Activated B cell treated with CpG ODN at 0.5 μM for 24 hours (primary cell): ENCODE results near the gene RERE. TPM values are rescaled to one million over a fixed set of nuclear protein-coding genes. Genes with fewer than 3 reads are reported as not detected.

Experiments used
- ATAC-seq: fragments of 200-7000 bp; cut with Tn5 transposase; one replicate; pipeline ENCODE4 v1.10.0; 2021; ENCODE audit warnings: low read depth, mild to moderate bottlenecking, moderate library complexity
- CTCF ChIA-PET: fragments of 350-600 bp; sonication (Branson Sonifier 250); formaldehyde crosslinking; loops from one replicate; lab custom pipeline; 2021; ENCODE audit warnings: antibody characterized with exemption; lab: Charles Lee
- POLR2A ChIA-PET: fragments of 350-600 bp; sonication (Branson Sonifier 250); formaldehyde crosslinking; loops from one replicate; lab custom pipeline; 2021; ENCODE audit warnings: antibody characterized with exemption; lab: Charles Lee
- DNase-seq: peaks from one replicate; pipeline ENCODE4 v3.0.0; 2022
- H3K27ac Mint-ChIP-seq: one replicate; pipeline ENCODE4 v1.8.0; 2020; ENCODE audit warnings: mixed read lengths
- H3K27me3 Mint-ChIP-seq: one replicate; pipeline ENCODE4 v1.8.0; 2021; ENCODE audit warnings: mixed read lengths
- H3K36me3 Mint-ChIP-seq: one replicate; pipeline ENCODE4 v1.8.0; 2021; ENCODE audit warnings: low read depth, mixed read lengths
- H3K4me1 Mint-ChIP-seq: one replicate; pipeline ENCODE4 v1.8.0; 2021; ENCODE audit warnings: mixed read lengths
- H3K4me3 Mint-ChIP-seq: one replicate; pipeline ENCODE4 v1.8.0; 2020; ENCODE audit warnings: mild to moderate bottlenecking, mixed read lengths
- H3K9me3 Mint-ChIP-seq: one replicate; pipeline ENCODE4 v1.8.0; 2020; ENCODE audit warnings: mixed read lengths
- intact Hi-C: fragments of 100-400 bp; cut with micrococcal nuclease; formaldehyde crosslinking; loops from one replicate; pipeline ENCODE4 v1.15.1; 2024
- total RNA-seq: library from RNA; stranded (reverse); gene quantifications from 2 replicates; pipeline ENCODE4 v1.2.3, GENCODE V29; 2022
- TF ChIP-seq, protein P1 (sequence below): fragments of 200-600 bp; IDR thresholded peaks from one replicate; pipeline ENCODE4 v1.8.0; 2022; ENCODE audit warnings: antibody characterized with exemption, mild to moderate bottlenecking

The RERE gene
- total RNA-seq, 1 donor from 2014 or later = 98.8 TPM

DNA sequence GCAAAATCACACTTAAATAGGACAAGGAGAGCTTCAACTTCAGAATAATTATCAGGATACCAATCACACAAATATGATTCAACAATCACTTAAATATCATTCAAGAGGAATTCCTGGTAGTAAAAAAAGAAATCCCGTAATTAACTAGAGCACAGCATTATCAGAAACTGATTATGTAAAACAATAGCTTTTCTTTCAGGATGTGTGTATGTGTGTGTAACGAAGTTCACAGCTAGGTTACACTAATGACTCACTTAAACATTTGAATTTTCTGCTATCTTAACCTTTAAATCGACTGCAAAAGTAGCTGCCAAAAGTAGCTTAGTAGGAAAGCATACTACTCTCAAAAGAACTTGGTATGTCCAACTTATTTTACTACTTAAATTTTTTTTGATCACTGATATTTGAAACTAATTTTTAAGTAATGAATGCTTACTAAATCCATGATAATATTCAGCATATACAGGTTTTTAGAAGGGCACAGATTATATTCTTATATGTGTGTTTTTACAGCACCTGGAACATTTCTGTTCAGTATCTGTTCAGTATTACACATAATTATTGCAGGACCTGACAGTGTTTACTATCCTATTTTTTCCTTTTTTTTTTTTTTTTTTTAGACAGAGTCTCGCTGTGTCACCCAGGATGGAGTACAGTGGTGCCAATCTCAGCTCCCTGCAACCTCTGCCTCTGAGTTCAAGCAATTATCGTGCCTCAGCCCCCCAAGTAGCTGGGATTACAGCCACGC is 4.2 kb downstream of the RERE start:
- no peaks in the 10 kb centered on the region for H3K9me3 Mint-ChIP-seq
- CTCF ChIA-PET = no interaction called here
- DNase-seq (no peak), ATAC-seq (no peak)
- H3K27me3 Mint-ChIP-seq = no peaks in the 10 kb centered on the region
- peaks cover 42% of the 10 kb centered on the region for H3K4me1 Mint-ChIP-seq
- peaks cover 9% of the 10 kb centered on the region for H3K36me3 Mint-ChIP-seq
- POLR2A ChIA-PET = interaction anchor here (0.5 to 1.2 kb wide), 2 partner anchors 13 to 55 kb away, joined by 3 to 6 read pairs; no protein-coding TSS in a partner anchor
- intact Hi-C loops = no loop called here
- no peak overlapping the region for H3K4me3 Mint-ChIP-seq
- H3K27ac Mint-ChIP-seq = no peak overlapping the region
- TF ChIP-seq, protein P1, sequence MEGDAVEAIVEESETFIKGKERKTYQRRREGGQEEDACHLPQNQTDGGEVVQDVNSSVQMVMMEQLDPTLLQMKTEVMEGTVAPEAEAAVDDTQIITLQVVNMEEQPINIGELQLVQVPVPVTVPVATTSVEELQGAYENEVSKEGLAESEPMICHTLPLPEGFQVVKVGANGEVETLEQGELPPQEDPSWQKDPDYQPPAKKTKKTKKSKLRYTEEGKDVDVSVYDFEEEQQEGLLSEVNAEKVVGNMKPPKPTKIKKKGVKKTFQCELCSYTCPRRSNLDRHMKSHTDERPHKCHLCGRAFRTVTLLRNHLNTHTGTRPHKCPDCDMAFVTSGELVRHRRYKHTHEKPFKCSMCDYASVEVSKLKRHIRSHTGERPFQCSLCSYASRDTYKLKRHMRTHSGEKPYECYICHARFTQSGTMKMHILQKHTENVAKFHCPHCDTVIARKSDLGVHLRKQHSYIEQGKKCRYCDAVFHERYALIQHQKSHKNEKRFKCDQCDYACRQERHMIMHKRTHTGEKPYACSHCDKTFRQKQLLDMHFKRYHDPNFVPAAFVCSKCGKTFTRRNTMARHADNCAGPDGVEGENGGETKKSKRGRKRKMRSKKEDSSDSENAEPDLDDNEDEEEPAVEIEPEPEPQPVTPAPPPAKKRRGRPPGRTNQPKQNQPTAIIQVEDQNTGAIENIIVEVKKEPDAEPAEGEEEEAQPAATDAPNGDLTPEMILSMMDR = no peak

DNA sequence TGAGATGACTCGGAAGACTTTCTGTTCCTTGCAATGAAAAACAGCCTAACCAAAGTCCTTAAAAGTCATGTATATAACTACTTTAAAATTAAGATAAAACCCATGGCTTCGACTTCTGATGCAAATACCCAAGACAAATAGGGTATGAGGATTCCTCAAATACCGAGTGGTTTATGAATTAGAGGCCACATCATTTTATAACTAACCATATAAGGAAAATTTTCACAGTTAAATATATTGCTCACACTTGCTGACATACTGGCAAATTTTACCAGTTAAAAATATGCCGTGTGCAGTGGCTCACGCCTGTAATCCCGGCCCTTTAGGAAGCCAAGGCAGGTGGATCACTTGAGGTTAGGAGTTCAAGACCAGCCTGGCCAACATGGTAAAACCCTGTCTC is 5.4 kb downstream of the RERE start:
- CTCF ChIA-PET = interaction anchor here (1.2 kb wide), 1 partner anchor 37 kb away, joined by 3 read pairs; no protein-coding TSS in a partner anchor
- ATAC-seq (no peak), DNase-seq (no peak)
- H3K27me3 Mint-ChIP-seq = no peaks in the 10 kb centered on the region
- H3K4me1 Mint-ChIP-seq = peaks cover 41% of the 10 kb centered on the region
- no peaks in the 10 kb centered on the region for H3K9me3 Mint-ChIP-seq
- POLR2A ChIA-PET = interaction anchor here (0.5 kb wide), 1 partner anchor 8 kb away, joined by 5 read pairs; no protein-coding TSS in a partner anchor
- intact Hi-C loops = no loop called here
- H3K36me3 Mint-ChIP-seq = peaks cover 6% of the 10 kb centered on the region
- TF ChIP-seq, protein P1 = no peak
- no peak overlapping the region for H3K4me3 Mint-ChIP-seq
- no peak overlapping the region for H3K27ac Mint-ChIP-seq

DNA sequence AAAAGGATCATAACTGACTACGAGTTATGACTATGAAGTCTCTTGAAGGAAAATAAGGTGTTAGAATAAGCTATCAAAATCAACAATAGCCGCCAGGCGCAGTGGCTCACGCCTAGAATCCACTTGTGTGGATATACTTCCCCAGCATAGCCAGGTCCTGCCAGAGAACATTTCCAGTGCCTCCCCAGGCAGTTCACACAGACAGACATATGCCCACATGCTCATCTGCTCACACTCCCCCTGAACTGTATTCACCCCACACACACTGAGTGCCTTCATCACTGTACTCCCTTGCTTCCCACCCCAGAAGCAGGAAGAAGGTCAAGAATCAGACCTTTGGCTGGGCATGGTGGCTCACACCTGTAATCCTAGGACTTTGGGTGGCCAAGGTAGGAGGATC is 6.5 kb downstream of the RERE start:
- no peak for ATAC-seq
- no peaks in the 10 kb centered on the region for H3K9me3 Mint-ChIP-seq
- ChIA-PET CTCF (interaction anchor here (1.2 kb wide), 1 partner anchor 38 kb away, joined by 3 read pairs; no protein-coding TSS in a partner anchor), POLR2A (no interaction called here)
- no peak overlapping the region for H3K27ac Mint-ChIP-seq
- no peaks in the 10 kb centered on the region for H3K36me3 Mint-ChIP-seq
- H3K4me3 Mint-ChIP-seq = no peak overlapping the region
- intact Hi-C loops = no loop called here
- H3K4me1 Mint-ChIP-seq = peaks cover 33% of the 10 kb centered on the region
- DNase-seq = no peak
- TF ChIP-seq, protein P1 = no peak
- H3K27me3 Mint-ChIP-seq = no peaks in the 10 kb centered on the region

DNA sequence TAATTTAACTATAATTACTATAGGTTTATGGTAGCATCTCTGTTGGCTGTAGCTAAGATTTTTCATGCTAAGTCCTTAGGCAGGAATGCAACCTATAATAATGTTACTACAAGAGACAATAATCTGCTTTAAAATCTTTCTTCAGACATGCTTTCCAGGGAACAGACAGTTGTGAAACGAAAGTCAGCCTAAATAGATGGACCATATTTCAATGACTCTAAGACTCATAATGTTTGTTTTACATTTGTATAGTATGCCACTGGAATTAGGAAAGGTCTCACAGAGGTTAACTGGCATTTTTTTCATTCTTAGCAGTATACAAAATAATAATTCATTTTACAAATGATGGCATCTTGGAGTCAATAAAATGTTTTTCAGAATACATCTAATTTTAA is 8.1 kb downstream of the RERE start:
- no peak overlapping the region for H3K27ac Mint-ChIP-seq
- no peak for DNase-seq
- TF ChIP-seq, protein P1 = no peak
- CTCF ChIA-PET = no interaction called here
- H3K27me3 Mint-ChIP-seq = no peaks in the 10 kb centered on the region
- H3K36me3 Mint-ChIP-seq = no peaks in the 10 kb centered on the region
- no peak overlapping the region for H3K4me3 Mint-ChIP-seq
- POLR2A ChIA-PET = no interaction called here
- H3K4me1 Mint-ChIP-seq = peaks cover 17% of the 10 kb centered on the region
- intact Hi-C loops = no loop called here
- no peak for ATAC-seq
- H3K9me3 Mint-ChIP-seq = no peaks in the 10 kb centered on the region

DNA sequence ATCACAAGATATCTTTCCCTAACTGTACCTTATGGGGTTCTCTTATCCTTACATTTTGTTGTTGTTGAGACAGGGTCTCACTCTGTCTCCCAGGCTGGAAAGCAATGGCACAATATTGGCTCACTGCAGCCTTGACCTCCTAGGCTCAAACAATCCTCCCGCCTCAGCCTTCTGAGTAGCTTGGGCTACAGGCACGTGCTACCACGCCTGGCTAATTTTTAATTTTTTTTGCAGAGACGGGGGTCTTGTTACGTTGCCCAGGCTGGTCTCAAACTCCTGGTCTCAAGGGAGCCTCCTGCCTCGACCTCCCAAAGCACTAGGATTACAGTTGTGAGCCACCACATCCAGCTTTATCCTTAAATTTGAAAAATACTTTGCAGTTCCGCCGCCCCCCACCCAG is 10.4 kb downstream of the RERE start:
- intact Hi-C loops = no loop called here
- Mint-ChIP-seq H3K36me3 (no peaks in the 10 kb centered on the region), H3K27me3 (no peaks in the 10 kb centered on the region), H3K9me3 (no peaks in the 10 kb centered on the region), H3K4me1 (peaks cover 5% of the 10 kb centered on the region), H3K4me3 (no peak overlapping the region), H3K27ac (no peak overlapping the region)
- no peak for DNase-seq
- TF ChIP-seq, protein P1 = no peak
- POLR2A ChIA-PET = no interaction called here
- CTCF ChIA-PET = no interaction called here
- ATAC-seq = no peak
